HG03097 (cell line): ENCODE results near the gene ZNF287.
"Not testable (repeated sequence)": the region's sequence is repeated elsewhere in the genome, so short reads cannot be mapped to it uniquely, and the experiment has no call there.

Experiments
- ATAC-seq: cut with Tn5 transposase; IDR thresholded peaks from one replicate; pipeline ENCODE4 v1.9.1; 2021; ENCODE audit not compliant: unreplicated experiment, low FRiP score

The ZNF287 gene

DNA sequence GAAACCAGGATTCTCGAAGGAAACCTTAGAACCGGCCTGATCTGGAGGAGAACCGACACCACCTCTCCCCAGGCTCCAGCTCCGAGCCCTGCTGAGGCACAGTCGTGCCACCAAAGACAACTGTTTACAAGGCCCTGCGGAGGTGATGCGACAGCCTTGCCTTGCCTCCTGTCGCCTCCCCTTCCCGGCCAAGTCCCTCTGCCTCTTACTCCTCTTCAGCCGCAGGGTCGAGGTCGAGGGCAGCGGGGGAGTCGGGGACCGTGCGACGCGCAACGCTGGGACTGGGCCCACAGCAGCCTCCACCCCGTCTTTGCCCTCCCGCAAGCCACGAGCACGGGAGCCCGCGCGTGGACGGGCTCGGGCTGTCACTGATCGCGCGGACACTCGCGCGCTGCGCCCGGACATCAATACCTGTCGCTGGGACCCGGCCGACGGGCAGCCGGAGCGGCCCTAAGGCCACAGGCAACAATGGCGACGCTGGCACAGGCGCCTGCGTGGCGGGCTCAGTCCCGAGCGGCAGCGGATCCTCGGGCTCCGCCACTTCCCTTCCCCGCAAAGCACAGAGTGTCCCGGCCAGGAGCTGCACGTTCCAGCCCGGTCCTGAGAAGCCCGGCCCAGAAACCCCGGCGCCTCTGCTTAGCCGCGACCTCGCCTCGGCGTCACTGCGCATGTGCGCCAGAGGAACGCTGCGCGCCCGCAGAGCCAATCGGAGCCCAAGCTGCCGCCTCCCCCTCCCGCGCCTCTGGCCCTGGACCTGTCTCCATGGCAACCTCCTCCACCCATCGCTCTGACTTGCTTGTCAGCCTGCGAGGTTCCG is at the start of gene ZNF287:
ZNF287 (minus strand) TSS at position 664 of the 817 bp plus-strand sequence. CDS start 1,473 bp downstream, outside the sequence.
- ATAC-seq: peak; percentile 89

DNA sequence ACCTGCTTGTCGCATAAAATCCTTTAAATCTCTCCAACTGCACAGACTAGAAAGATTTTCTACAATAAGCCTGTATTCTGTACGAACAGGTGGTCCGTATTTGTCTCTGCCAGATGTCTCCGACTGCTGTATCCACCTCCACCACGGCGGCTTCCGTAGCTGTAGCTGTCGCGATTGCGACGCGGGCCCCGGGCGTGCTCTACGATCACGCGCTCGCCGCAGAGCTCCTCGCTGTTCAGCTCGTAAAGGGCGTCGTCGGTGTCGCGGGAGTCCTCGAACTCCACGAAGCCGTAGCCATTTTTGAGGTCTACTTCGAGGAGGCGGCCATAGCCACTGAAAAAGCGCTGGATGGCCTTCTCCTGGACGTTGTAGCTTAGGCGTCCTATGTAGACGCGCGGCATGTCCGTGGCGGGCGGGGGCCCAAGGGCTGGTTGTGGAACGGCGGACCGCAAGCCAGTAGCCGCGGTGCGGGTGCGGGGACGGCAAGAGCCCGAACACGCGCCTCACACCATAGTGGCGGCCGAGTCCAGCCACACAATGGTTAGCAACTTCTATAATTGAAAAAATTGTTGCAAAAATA is 48.6 kb upstream of the ZNF287 start:
- no peak for ATAC-seq

GRCh38 chr17:16599537-16599936 is 30.5 kb upstream of the ZNF287 start:
- ATAC-seq: no peak

GRCh38 chr17:16593356-16594102 is 24.5 kb upstream of the ZNF287 start:
- no peak for ATAC-seq

- peak; percentile 68 for ATAC-seq
Observed at GRCh38 chr17:16589097-16589969, 20.3 kb upstream of the ZNF287 start.

DNA sequence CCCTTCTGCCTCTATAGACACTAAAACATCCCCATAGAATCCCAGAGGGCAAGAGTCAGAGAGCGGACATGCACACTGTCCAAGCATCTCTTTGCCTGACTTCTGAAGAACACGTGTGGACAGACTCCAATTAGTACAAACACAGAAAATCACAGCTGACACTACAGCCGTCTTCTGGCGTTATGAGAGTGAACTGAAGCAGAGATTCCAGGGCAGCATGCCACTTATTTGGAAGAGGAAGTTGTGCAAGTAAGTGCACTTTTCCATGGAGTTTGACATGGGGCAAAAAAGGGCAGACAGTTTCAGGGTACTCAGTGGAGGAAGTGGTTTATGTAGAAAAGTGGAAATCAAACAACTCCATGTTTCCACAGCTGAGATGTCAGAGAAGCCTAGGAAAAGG is 16.8 kb upstream of the ZNF287 start:
- ATAC-seq: no peak

GRCh38 chr17:16584273-16584995 is 15.4 kb upstream of the ZNF287 start:
- ATAC-seq: no peak

DNA sequence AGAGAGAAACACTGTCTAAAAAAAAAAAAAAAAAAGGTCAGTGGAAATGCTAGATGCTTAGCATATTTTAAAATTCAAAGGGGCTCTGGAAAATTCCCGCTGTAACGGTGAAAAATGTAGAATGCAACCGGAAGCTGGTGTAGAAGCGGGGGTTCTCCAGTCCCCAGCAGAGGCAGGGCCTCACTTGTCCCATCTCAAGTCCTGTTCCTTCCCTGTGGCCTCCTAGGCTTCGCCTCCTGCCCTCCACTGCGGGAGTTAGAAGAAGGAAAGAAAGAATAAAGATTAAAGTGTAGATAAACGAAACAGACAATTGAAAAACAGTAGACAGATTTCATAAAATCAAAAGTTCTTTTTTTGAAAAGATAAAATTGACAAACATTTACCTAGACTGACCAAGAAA is 14.8 kb upstream of the ZNF287 start:
- ATAC-seq: no peak

- ATAC-seq: no peak
Observed at GRCh38 chr17:16573466-16573865, 4.5 kb upstream of the ZNF287 start.

DNA sequence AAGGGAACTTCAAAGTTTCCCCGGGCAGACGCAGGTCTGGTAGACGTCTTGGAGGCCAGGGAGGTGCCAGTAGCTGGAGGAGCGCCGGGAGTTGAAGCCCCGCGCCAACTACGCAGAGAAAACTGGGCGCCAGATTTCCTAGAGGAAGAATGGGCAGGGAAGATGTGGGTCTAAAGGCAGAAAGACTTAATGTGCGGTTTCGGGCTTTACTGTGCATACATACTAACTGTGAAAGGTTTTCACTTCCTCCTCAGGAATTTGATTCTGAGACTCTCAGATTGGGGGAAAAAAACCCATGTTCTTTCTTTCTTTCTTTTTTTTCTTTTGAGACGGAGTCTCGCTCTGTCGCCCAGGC is 331 bp upstream of the ZNF287 start:
- ATAC-seq: no peak

DNA sequence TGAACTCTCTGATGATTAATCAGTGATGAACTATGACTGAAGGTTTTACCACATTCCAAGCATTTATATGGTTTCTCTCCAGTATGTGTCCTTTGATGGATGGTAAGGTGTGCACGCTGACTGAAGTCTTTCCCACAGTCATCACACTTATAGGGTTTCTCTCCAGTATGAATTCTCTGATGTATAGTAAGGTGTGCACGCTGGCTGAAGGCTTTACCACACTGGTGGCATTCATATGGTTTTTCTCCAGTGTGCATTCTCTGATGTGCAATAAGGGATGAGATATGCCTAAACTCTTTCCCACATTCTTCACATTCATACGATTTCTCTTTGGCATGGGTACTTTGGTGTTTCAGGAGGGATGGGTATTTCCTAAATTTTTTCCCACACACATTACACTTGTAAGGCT is 16.4 kb downstream of the ZNF287 start:
- ATAC-seq: no peak

DNA sequence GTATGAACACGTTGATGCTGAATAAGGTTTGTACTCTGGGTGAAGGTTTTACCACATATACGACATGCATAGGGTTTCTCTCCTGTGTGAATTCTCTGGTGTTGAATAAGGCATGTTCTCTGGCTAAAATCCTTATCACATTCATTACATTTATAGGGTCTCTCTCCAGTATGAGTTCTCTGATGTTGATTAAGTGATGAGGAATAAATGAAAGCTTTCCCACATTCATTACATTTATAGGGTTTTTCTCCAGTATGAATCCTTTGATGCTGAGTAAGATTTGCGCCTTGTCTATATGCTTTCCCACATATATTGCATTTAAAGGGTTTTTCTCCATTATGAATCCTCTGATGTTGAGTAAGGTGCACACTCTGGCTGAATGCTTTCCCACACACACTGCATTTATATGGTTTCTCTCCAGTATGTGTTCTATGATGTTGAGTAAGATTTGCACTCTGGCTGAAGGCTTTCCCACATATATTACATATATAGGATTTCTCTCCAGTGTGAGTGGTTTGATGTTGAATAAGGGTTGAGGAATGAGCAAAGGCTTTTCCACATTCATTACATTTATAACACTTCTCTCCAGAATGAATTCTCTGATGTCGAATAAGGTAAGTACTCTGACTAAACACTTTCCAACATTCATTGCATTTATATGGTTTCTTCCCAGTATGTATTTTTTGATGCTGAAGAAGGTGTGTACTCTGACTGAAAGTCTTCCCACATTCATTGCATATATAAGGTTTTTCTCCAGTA is 16.9 kb downstream of the ZNF287 start:
- no peak for ATAC-seq

- ATAC-seq: no peak
Observed at GRCh38 chr17:16537130-16537458, 31.9 kb downstream of the ZNF287 start.

- no peak for ATAC-seq
Observed at GRCh38 chr17:16534236-16534635, 34.8 kb downstream of the ZNF287 start.

- no peak for ATAC-seq
Observed at GRCh38 chr17:16529906-16530305, 39.1 kb downstream of the ZNF287 start.

GRCh38 chr17:16527298-16527697 is 41.7 kb downstream of the ZNF287 start:
- ATAC-seq: no peak

DNA sequence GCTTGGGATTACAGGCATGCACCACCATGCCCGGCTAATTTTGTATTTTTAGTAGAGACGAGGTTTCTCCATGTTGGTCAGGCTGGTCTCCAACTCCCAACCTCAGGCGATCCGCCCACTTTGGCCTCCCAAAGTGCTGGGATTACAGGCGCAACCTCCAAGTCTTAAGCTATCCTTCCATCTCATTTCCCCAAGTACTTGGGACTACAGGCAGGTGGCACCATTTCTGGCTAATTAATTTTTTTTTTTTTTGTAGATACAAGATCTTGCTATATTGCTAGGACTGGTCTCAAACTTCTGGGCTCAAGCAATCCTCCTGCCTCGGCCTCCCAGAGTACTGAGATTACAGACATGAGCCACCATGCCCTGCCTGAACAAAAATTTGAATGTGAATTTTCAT is 43.4 kb downstream of the ZNF287 start:
- ATAC-seq: not testable (repeated sequence)

DNA sequence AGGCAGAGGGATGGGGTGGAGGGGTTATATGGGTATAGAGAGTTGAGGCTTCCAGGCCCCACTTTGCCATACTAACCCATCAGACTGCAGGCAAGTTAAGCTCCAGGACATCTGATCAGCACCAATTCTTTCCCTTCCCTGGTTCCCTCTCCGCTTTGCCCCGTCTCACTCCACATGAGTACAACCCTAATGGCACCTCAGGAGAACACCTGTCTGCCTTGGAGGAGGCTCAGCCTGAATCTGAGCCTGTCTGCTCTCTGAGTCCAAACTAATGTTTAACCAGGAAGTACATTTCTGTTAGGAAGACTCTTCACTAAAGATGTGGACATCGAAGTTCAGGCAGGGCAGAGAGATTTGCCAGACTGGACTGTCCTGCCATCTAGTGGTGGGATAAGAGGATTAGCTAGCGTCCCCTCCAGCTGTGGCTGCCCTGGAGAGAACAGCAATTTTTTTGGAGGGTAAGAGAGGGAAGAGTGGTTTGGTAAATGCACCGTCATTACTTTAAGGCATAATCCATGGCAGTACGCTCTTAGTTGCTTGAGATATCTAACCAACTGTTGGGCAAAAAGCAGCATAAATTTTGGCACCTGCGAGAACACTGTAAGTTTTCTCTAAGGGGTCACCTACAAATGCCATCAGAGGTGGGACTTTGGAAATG is 47.8 kb downstream of the ZNF287 start:
- ATAC-seq: no peak

GRCh38 chr17:16519021-16519420 is 50.0 kb downstream of the ZNF287 start:
- no peak for ATAC-seq
